Spleen (tissue), 11 donors: ENCODE measurements around the gene PMCH. TPM values are rescaled to one million over a fixed set of nuclear protein-coding genes. Genes with fewer than 3 reads are reported as not detected.

Experiments used
- polyA plus RNA-seq, 3 donors: library from polyadenylated mRNA; stranded (reverse); fragments of 200-250 nt; gene quantifications; one replicate each; pipeline ENCODE4 v1.2.1, GENCODE V29; 2013
- small RNA-seq, 4 donors: library from RNA; depleted of rRNA; stranded (forward); fragments of <200 nt; gene quantifications; one replicate each; pipeline ENCODE3, GENCODE V24; 2016
- total RNA-seq, 7 donors: library from RNA; depleted of rRNA in 3 of 7; stranded (reverse); fragments of >200 nt in 3 of 7; fragmentation: NEBNext Ultra II Directional in 4 of 7; extraction: Animal tissue kit (Norgen Biotek cat#: 25700) in 4 of 7; gene quantifications; one replicate each; pipeline versions ENCODE4 v1.1.0 to v1.2.1, GENCODE V29; 2016 to 2021
- donor health status: healthy with polysubstance abuse.
- donor health status: DM: no; HTN: no; CAD: no; lungs with moderate emphysema.
- donor health status: DM: no; HTN: no; CAD: no.
- donor health status: Bipolar disorder and iron deficiency.
- donor health status: healthy.
- donor health status: DM: no; HTN: no; CAD: no.
- donor health status: DM: yes; HTN: yes; CAD: no.

Gene PMCH
- total and polyA plus RNA-seq, 10 donors, result 0.17 to 2.4 (median 0.64) TPM; not detected in 6

Small RNAs within 50 kb of the gene (small RNA-seq; reads per million reads assigned to genes)
- gene RN7SL793P, result 0 reads per million in 4 donors

Other genes with a start within 250 kb of the PMCH start
- 10 to 100 TPM; 36.6 to 77.7 (median 49.6) TPM for gene WASHC3, start 135.8 kb downstream of the PMCH start, total RNA-seq
- 10 to 100 TPM; 30.2 to 47.9 (median 33.5) TPM for gene WASHC3, start 135.8 kb downstream of the PMCH start, polyA plus RNA-seq
- gene NUP37, start 77.7 kb downstream of the PMCH start, total RNA-seq, result 10 to 100 TPM; 14.8 to 26.5 (median 19.2) TPM
- 10 to 100 TPM; 11.2 to 23.0 (median 18.1) TPM for gene NUP37, start 77.7 kb downstream of the PMCH start, polyA plus RNA-seq
- 1 to 10 TPM; 2.9 to 7.7 (median 5.8) TPM for gene PARPBP, start 77.7 kb downstream of the PMCH start, total RNA-seq
- gene PARPBP, start 77.7 kb downstream of the PMCH start, polyA plus RNA-seq, result 1 to 10 TPM; 3.0 to 4.8 (median 3.3) TPM